HG02623 (cell line): ENCODE data around the gene PSD.
A peak's percentile ranks its signal among the peaks of the same experiment; 100 is the strongest.

Experiments used
- ATAC-seq: cut with Tn5 transposase; IDR thresholded peaks from one replicate; pipeline ENCODE4 v1.9.1; 2021; ENCODE audit warnings: moderate library complexity; ENCODE audit not compliant: unreplicated experiment

The PSD gene

GRCh38 chr10:102449321-102450123 is 30.9 kb upstream of the PSD start:
- ATAC-seq, result peak; percentile 36

GRCh38 chr10:102444851-102445250 is 26.3 kb upstream of the PSD start:
- ATAC-seq, result no peak

- ATAC-seq, result no peak
Measured at GRCh38 chr10:102438374-102438773, 19.8 kb upstream of the PSD start.

GRCh38 chr10:102437515-102437914 is 18.9 kb upstream of the PSD start:
- ATAC-seq, result no peak

GRCh38 chr10:102436312-102436711 is 17.7 kb upstream of the PSD start:
- no peak for ATAC-seq

GRCh38 chr10:102435529-102436233 is 17.1 kb upstream of the PSD start:
- no peak for ATAC-seq

GRCh38 chr10:102435133-102435497 is 16.5 kb upstream of the PSD start:
- ATAC-seq, result no peak

GRCh38 chr10:102434394-102435132 is 16.0 kb upstream of the PSD start:
- ATAC-seq, result no peak

GRCh38 chr10:102433619-102434046 is 15.0 kb upstream of the PSD start:
- ATAC-seq, result no peak

GRCh38 chr10:102432162-102432950 is 13.8 kb upstream of the PSD start, which contains the start of gene CUEDC2:
CUEDC2 (minus strand) TSS chr10:102432574; CDS start chr10:102425188, 7,386 bp downstream.
- ATAC-seq, result peak; percentile 81

- ATAC-seq, result no peak
Measured at GRCh38 chr10:102431452-102432124, 13.0 kb upstream of the PSD start.

GRCh38 chr10:102429468-102429867 is 10.9 kb upstream of the PSD start:
- ATAC-seq, result no peak

GRCh38 chr10:102426803-102427287 is 8.3 kb upstream of the PSD start:
- no peak for ATAC-seq

GRCh38 chr10:102425444-102425843 is 6.9 kb upstream of the PSD start:
- no peak for ATAC-seq

GRCh38 chr10:102424916-102425315 is 6.3 kb upstream of the PSD start:
- ATAC-seq, result no peak

- no peak for ATAC-seq
Measured at GRCh38 chr10:102424145-102424544, 5.6 kb upstream of the PSD start.

GRCh38 chr10:102423372-102423968 is 4.9 kb upstream of the PSD start:
- ATAC-seq, result no peak

- ATAC-seq, result no peak
Measured at GRCh38 chr10:102422545-102423129, 4.1 kb upstream of the PSD start.
